ENCODE data around the gene CALN1.

The CALN1 gene

DNA sequence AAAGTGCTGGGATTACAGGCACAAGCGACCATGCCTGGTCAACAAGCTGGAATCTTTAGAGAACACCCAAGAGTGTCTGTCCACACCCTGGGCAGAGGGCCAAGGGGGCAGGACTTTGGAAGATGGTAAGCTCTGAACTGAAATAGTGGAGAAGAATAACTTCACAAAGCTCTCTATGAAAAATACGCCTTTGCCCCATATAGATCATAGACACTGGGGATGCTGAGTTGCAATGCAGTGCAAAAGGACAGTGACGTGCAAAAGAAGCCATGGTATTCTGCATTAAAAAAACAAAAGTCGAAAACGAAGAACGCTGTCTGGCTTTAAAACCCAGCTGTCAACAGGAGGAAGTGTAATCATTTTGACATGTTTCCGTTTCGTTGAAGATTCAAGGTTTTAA is 353.6 kb downstream of the CALN1 start:
- Mint-ChIP-seq H3K4me1 (ENCODE audit: low read depth) (no peaks in the 10 kb centered on the region), H3K27ac (no peak overlapping the region), H3K36me3 (ENCODE audit: low read depth) (no peaks in the 10 kb centered on the region), H3K9me3 (peaks cover 21% of the 10 kb centered on the region), H3K4me3 (no peak overlapping the region), H3K27me3 (ENCODE audit: low read depth) (no peaks in the 10 kb centered on the region)
- no peak for DNase-seq (ENCODE audit: low spot score)

DNA sequence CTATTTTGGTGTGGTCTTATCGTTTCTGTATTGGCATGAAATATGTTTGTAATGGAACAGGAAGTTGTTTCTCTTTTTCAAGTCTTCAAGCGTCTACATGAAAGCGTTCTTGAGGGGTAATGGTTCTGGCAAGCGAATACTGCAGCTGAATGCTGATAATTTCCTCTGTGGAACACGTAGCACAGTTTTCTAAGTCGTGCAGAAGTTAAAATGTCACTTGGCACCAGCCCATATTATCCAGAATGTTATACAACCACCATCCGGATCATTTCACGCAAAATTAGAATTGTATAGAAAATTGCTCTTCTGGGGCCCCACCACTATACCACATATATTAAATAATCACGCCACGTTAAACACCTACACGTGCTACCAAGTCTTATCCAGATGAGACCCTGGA is 354.3 kb downstream of the CALN1 start:
- DNase-seq (ENCODE audit: low spot score) = no peak
- peaks cover 21% of the 10 kb centered on the region for H3K9me3 Mint-ChIP-seq
- H3K36me3 Mint-ChIP-seq (ENCODE audit: low read depth) = no peaks in the 10 kb centered on the region
- no peak overlapping the region for H3K27ac Mint-ChIP-seq
- no peaks in the 10 kb centered on the region for H3K4me1 Mint-ChIP-seq (ENCODE audit: low read depth)
- H3K4me3 Mint-ChIP-seq = no peak overlapping the region
- no peaks in the 10 kb centered on the region for H3K27me3 Mint-ChIP-seq (ENCODE audit: low read depth)

DNA sequence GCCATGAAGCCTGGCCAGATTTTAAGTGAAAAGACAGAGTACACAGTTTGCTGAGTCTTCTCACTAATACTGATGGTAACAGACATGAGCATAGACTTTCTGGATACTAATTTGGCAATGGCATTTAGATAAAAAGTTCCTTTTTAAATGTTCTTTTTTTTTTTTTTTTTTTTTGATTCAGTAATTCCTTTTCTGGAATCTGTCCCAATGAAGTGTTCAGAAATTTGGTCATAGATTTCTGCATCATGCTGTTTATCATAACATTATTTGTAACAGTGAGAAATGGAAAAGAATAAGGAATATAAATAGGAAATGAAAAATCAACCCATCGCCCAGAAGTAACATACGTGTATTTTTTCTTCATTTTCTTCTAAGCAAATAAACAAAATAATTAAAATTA is 354.9 kb downstream of the CALN1 start:
- H3K27me3 Mint-ChIP-seq (ENCODE audit: low read depth) = no peaks in the 10 kb centered on the region
- peaks cover 21% of the 10 kb centered on the region for H3K9me3 Mint-ChIP-seq
- no peak for DNase-seq (ENCODE audit: low spot score)
- H3K4me3 Mint-ChIP-seq = no peak overlapping the region
- H3K4me1 Mint-ChIP-seq (ENCODE audit: low read depth) = no peaks in the 10 kb centered on the region
- H3K36me3 Mint-ChIP-seq (ENCODE audit: low read depth) = no peaks in the 10 kb centered on the region
- H3K27ac Mint-ChIP-seq = no peak overlapping the region

DNA sequence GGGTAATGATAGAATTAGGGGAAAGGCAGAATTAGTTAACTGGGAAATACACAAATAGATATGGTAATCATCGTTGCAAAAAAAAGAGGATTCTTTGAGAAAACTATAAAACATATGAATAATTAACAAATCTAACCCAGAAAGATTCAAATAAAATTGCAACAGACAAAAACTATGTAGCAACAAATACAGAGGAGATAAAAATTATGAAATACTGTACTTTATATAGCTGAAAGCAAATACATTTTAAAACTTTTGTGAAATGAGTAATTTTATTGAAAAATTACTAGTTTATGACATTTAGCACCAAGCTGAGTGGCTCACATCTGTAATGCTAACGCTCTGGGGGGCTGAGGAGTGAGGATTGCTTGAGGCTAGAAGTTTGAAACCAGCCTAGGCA is 356.7 kb downstream of the CALN1 start:
- H3K4me3 Mint-ChIP-seq = no peak overlapping the region
- H3K36me3 Mint-ChIP-seq (ENCODE audit: low read depth) = no peaks in the 10 kb centered on the region
- DNase-seq (ENCODE audit: low spot score) = no peak
- H3K9me3 Mint-ChIP-seq = peaks cover 21% of the 10 kb centered on the region
- no peaks in the 10 kb centered on the region for H3K27me3 Mint-ChIP-seq (ENCODE audit: low read depth)
- H3K4me1 Mint-ChIP-seq (ENCODE audit: low read depth) = no peaks in the 10 kb centered on the region
- H3K27ac Mint-ChIP-seq = no peak overlapping the region

DNA sequence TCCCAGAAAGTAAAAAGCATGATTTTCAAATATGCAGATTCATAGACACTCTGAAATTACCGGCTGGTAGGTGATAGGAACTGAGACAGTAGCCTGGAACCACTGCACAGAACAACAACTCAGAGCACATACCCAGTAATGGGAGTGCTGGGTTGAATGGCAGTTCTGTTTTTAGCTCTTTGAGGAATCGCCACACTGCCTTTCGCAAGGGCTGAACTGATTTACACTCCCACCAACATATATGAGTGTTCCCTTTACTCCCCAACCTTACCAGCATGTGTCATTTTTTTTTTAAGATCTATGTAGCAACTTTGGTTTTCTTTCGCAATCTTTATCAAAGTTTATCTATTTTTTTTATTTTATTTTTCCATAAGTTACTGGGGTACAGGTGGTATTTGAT is 358.8 kb downstream of the CALN1 start:
- peaks cover 26% of the 10 kb centered on the region for H3K9me3 Mint-ChIP-seq
- no peaks in the 10 kb centered on the region for H3K4me1 Mint-ChIP-seq (ENCODE audit: low read depth)
- no peak for DNase-seq (ENCODE audit: low spot score)

DNA sequence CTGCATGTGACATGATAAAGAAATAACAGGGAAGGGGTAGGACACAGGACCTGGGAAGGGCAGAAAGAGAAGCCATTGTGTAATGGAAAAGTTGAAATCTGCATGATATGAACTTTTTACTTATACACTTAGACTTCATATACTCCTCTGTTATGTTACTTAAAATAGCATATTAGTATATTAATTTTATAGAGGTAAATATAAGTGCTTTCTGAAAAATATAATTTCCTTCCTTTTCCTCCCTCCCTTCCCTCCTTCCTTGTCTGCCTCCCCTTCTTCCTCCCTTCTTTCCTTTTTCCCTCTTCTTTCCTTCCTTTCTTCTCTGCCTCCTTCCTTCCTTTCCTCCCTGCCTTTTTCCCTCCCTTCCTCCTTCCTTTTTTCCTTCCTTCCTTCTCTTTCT is 363.7 kb downstream of the CALN1 start:
- H3K27me3 Mint-ChIP-seq (ENCODE audit: low read depth) = no peaks in the 10 kb centered on the region
- H3K9me3 Mint-ChIP-seq = peaks cover 15% of the 10 kb centered on the region
- no peaks in the 10 kb centered on the region for H3K36me3 Mint-ChIP-seq (ENCODE audit: low read depth)
- H3K4me1 Mint-ChIP-seq (ENCODE audit: low read depth) = no peaks in the 10 kb centered on the region
- no peak overlapping the region for H3K27ac Mint-ChIP-seq
- no peak overlapping the region for H3K4me3 Mint-ChIP-seq
- DNase-seq (ENCODE audit: low spot score) = no peak

More for the DNA sequence above, 358.8 kb downstream of the CALN1 start:
- Mint-ChIP-seq H3K27me3 (ENCODE audit: low read depth) (no peaks in the 10 kb centered on the region), H3K4me3 (no peak overlapping the region), H3K36me3 (ENCODE audit: low read depth) (no peaks in the 10 kb centered on the region), H3K27ac (no peak overlapping the region)

DNA sequence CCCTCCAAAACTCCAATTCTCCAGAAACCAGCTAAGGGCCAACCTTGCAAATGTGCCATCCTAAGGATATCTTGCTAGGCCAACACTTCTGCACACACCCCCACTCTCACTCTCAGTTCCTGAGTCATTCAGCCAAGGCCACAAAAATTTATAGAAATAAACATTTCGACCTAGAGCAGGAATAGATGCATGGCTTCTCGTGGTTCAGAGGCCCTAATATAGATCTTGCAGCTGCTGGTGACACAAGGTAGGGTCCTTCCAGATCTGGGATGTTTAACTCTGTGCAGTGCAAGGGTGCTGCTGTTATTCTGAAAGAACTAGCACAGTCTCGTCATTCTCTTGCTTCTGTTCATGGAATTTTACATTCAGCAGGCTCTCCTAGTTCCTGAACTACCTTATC is 369.3 kb downstream of the CALN1 start:
- H3K27ac Mint-ChIP-seq = no peak overlapping the region
- H3K9me3 Mint-ChIP-seq = peaks cover 28% of the 10 kb centered on the region
- H3K36me3 Mint-ChIP-seq (ENCODE audit: low read depth) = no peaks in the 10 kb centered on the region
- DNase-seq (ENCODE audit: low spot score) = no peak
- no peaks in the 10 kb centered on the region for H3K27me3 Mint-ChIP-seq (ENCODE audit: low read depth)
- H3K4me3 Mint-ChIP-seq = no peak overlapping the region
- no peaks in the 10 kb centered on the region for H3K4me1 Mint-ChIP-seq (ENCODE audit: low read depth)

DNA sequence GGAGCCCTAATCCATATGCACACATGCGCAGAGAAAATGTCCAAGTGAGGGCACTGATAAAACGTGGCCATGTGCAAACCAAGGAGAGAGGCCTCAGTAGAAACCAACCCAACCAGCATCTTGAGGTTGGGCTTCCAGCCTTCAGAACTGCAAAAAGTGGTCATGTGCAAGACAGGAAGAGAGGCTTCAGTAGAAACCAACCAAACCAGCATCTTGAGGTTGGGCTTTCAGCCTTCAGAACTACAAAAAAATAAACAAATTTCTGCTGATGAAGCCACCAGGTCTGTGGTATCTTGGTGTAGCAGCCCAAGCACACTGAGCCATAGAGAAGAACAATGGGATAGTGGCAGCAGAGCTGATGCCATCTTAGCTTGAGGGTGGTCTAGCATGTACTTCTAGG is 371.5 kb downstream of the CALN1 start:
- Mint-ChIP-seq H3K9me3 (peaks cover 33% of the 10 kb centered on the region), H3K4me3 (no peak overlapping the region), H3K27me3 (ENCODE audit: low read depth) (no peaks in the 10 kb centered on the region), H3K27ac (no peak overlapping the region), H3K4me1 (ENCODE audit: low read depth) (no peaks in the 10 kb centered on the region), H3K36me3 (ENCODE audit: low read depth) (no peaks in the 10 kb centered on the region)
- no peak for DNase-seq (ENCODE audit: low spot score)

DNA sequence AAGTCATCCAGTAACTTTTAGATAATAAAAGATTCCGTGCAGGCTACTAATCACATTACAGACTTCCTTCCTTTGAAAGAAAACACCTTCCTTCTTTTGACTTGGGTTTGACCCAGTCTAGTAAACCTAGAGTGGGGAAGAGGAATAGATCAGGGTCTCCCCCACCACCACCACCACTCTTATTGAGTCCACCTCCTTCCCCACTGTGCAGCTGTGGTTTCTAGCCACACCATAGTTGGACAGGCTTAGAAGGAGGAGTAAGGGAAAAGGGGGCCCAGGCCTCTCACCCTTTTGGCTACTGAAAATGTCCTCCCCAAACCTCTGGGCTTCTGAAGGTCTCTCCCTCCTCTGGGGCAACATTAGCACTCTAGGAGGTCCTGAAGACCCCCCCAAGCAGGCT is 372.7 kb downstream of the CALN1 start:
- H3K4me1 Mint-ChIP-seq (ENCODE audit: low read depth) = no peaks in the 10 kb centered on the region
- no peaks in the 10 kb centered on the region for H3K27me3 Mint-ChIP-seq (ENCODE audit: low read depth)
- no peak for DNase-seq (ENCODE audit: low spot score)
- no peak overlapping the region for H3K4me3 Mint-ChIP-seq
- H3K9me3 Mint-ChIP-seq = peaks cover 36% of the 10 kb centered on the region
- H3K36me3 Mint-ChIP-seq (ENCODE audit: low read depth) = no peaks in the 10 kb centered on the region
- no peak overlapping the region for H3K27ac Mint-ChIP-seq

DNA sequence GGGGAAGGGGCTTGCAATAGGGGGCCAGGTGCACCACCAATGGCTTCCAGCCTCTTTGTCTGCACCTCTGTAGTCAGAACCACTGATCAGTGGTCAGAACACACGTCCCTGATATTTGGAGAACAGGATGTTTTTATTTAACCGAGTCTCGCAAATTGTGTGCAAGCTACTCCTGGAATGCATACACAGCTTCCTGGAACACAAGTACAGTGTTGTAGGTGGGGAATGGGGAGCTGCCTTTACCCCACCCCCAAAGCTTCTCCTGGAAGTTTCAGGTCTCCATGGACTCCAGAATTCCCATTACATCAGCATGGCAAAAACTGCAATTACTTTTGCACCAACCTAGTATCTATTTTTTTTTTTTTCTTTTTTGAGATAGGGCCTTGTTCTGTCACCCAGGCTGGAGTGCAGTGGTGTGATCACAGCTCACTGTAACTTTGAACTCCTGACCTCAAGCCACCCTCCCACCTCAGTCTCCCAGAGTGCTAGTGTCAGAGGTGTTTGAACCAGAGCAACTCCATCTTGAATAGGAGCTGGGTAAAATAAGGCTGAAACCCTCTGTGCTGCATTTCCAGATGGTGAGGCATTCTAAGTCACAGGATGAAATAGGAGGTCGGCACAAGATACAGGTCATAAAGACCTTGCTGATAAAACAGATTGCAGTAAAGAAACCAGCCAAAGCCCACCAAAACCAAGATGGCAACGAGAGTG is 374.0 kb downstream of the CALN1 start:
- no peak overlapping the region for H3K4me3 Mint-ChIP-seq
- no peak for DNase-seq (ENCODE audit: low spot score)
- peaks cover 37% of the 10 kb centered on the region for H3K9me3 Mint-ChIP-seq
- H3K27ac Mint-ChIP-seq = no peak overlapping the region
- H3K27me3 Mint-ChIP-seq (ENCODE audit: low read depth) = no peaks in the 10 kb centered on the region
- H3K4me1 Mint-ChIP-seq (ENCODE audit: low read depth) = no peaks in the 10 kb centered on the region
- H3K36me3 Mint-ChIP-seq (ENCODE audit: low read depth) = no peaks in the 10 kb centered on the region

DNA sequence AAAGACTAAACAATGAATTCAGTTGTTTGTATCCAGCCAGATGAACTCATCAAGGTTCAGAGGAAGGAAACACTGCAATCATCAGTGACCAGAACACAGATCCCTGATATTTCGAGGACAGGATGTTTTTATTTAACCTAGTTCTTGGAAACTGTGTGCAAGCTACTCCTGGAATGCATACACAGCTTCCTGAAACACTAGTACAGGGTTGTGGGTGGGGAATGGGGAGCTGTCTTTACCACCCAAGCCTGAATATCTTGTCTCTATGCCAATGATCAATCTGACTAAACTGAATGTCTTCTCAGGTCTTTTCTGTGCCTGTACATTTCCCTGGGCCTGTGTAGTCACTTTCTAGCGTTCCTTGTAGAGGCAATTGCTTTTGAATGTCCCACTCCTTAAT is 374.6 kb downstream of the CALN1 start:
- H3K4me3 Mint-ChIP-seq = no peak overlapping the region
- H3K9me3 Mint-ChIP-seq = peaks cover 37% of the 10 kb centered on the region
- H3K4me1 Mint-ChIP-seq (ENCODE audit: low read depth) = no peaks in the 10 kb centered on the region
- H3K27ac Mint-ChIP-seq = no peak overlapping the region
- no peaks in the 10 kb centered on the region for H3K36me3 Mint-ChIP-seq (ENCODE audit: low read depth)
- no peaks in the 10 kb centered on the region for H3K27me3 Mint-ChIP-seq (ENCODE audit: low read depth)
- DNase-seq (ENCODE audit: low spot score) = no peak

DNA sequence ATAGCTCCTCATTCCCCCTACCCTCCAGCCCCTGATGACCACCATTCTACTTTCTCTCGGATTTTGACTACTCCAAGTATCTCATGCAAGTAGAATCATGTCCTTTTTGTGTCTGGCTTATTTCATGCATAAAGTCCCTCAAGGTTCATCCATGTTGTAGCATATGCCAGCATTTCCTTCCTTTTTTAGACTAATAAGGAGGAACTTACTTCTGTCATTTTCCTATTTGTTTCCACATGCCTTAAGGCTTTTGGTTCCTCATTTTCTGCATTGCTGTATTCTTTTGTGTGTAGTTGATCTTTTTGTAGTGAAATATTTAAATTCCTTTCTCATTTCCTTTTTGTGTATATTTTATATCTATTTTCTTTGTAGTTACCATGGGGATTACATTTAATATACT is 376.9 kb downstream of the CALN1 start:
- Mint-ChIP-seq H3K4me3 (no peak overlapping the region), H3K36me3 (ENCODE audit: low read depth) (no peaks in the 10 kb centered on the region), H3K27me3 (ENCODE audit: low read depth) (no peaks in the 10 kb centered on the region), H3K27ac (no peak overlapping the region), H3K4me1 (ENCODE audit: low read depth) (no peaks in the 10 kb centered on the region), H3K9me3 (peaks cover 35% of the 10 kb centered on the region)
- DNase-seq (ENCODE audit: low spot score) = no peak

DNA sequence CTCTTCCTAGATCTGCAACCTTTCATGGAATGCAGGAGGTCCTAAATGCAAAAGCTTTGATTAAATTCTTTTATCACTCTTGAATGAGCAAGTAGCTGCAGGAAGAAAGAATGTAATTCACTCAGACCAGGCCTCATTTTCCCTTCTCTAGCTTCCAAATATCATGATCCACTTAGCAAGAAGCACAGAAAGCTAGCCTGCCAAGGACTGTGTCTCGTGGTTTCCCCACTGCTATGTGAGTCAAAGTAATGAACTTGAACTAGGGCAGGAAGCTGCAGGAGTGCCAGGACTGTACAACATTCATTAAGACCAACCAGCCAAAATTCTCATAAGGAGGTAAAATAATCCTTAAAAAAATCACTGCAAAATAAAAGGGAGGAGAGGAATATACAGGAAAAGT is 379.2 kb downstream of the CALN1 start:
- Mint-ChIP-seq H3K4me1 (ENCODE audit: low read depth) (no peaks in the 10 kb centered on the region), H3K27me3 (ENCODE audit: low read depth) (no peaks in the 10 kb centered on the region), H3K4me3 (no peak overlapping the region), H3K9me3 (peaks cover 33% of the 10 kb centered on the region), H3K36me3 (ENCODE audit: low read depth) (no peaks in the 10 kb centered on the region), H3K27ac (no peak overlapping the region)
- no peak for DNase-seq (ENCODE audit: low spot score)

DNA sequence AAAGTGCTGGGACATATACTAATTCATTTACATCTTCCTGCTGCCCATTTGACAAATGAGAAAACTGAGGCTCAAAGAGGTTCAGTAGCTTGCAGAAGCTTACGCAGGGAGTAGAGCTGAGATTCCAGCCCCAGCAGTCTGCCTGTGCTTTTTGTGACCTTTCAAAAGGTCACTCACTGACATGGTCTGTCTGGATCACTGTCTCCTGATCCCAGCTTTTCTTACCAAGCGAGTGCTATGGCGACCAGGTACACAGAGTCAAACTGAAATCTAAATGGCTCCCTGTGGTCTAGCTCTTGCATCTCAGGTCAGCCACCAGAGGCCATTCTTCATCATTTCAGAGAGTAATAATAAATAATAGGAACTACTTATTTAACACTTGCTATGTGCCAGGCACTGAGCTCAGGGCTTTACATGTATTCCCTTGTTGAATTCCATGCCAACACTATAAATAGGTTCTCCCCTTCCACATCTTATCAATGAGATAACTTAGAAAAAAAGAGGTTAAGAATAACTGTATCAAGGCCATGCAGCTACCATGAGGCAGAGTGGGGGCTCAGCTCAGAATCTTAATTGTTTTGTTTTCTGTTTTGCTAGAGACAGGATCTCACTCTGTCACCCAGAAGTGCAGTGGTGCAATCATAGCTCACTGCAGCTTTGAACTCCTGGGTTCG is 381.0 kb downstream of the CALN1 start:
- DNase-seq (ENCODE audit: low spot score) = no peak
- Mint-ChIP-seq H3K9me3 (peaks cover 35% of the 10 kb centered on the region), H3K27me3 (ENCODE audit: low read depth) (no peaks in the 10 kb centered on the region), H3K4me3 (no peak overlapping the region), H3K36me3 (ENCODE audit: low read depth) (no peaks in the 10 kb centered on the region), H3K4me1 (ENCODE audit: low read depth) (no peaks in the 10 kb centered on the region), H3K27ac (no peak overlapping the region)

DNA sequence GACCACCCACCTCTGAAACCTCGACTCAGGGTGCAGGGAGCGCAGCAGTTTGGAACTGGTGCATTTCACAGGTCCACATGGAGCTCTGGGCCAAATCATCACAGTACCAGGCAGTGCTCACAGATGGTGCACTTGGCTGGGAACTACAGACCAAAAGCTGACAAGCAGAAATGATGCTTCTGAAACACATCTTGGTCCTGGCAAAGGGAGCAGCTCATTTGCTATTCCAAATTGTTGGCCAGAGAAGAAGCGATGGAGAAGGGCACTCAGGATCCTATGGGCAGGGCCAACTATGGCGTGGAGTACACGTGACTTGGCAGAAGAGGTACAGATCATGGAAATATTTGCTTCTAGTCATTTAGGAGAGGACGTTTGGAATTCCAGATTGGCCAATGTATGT is 383.9 kb downstream of the CALN1 start:
- no peak overlapping the region for H3K27ac Mint-ChIP-seq
- H3K36me3 Mint-ChIP-seq (ENCODE audit: low read depth) = no peaks in the 10 kb centered on the region
- no peaks in the 10 kb centered on the region for H3K27me3 Mint-ChIP-seq (ENCODE audit: low read depth)
- H3K4me3 Mint-ChIP-seq = no peak overlapping the region
- no peaks in the 10 kb centered on the region for H3K4me1 Mint-ChIP-seq (ENCODE audit: low read depth)
- H3K9me3 Mint-ChIP-seq = peaks cover 34% of the 10 kb centered on the region
- no peak for DNase-seq (ENCODE audit: low spot score)

Measured in T-helper 2 cell treated with Interferon-gamma antibody and Interleukin-4, amounts not matched to agents 5 μg/mL and 100 μg/mL, for 36 hours (primary cell).